CD14-positive monocyte (primary cell): ENCODE measurements around the gene HMCN2. TPM values are rescaled to one million over a fixed set of nuclear protein-coding genes. Genes with fewer than 3 reads are reported as not detected.

Experiments
- DNase-seq, 3 donors: peaks; one replicate each; pipeline ENCODE4 v3.0.0-alpha.2; 2011 to 2022
- H2AFZ ChIP-seq: 2 replicates; pipeline ENCODE4 v1.6.0; 2012; ENCODE audit warnings: mild to moderate bottlenecking, low read depth, low read length, inconsistent platforms; ENCODE audit not compliant: insufficient read depth, poor library complexity, severe bottlenecking
- H3K27ac ChIP-seq, 2 donors: 1 replicate in 1 of 2; 2 replicates in 1 of 2; pipeline ENCODE4 v1.5.1; 2012 to 2013; ENCODE audit warnings: low read length in 2 of 2, control low read depth in 1 of 2, inconsistent platforms in 1 of 2, low read depth in 1 of 2, mild to moderate bottlenecking in 1 of 2
- H3K27me3 ChIP-seq, 2 donors: one replicate each; pipeline versions ENCODE4 v1.6.0 to v1.6.1; 2011 to 2013; ENCODE audit warnings: low read length in 2 of 2; ENCODE audit not compliant: control insufficient read depth in 2 of 2, insufficient read depth in 2 of 2
- H3K36me3 ChIP-seq, 2 donors: replicated peaks in 1 of 2; 1 replicate in 1 of 2; 2 replicates in 1 of 2; pipeline versions ENCODE4 v1.5.1 to v1.6.1; 2012 to 2013; ENCODE audit warnings: low read length in 2 of 2, control low read depth in 1 of 2, inconsistent platforms in 1 of 2, mild to moderate bottlenecking in 1 of 2; ENCODE audit not compliant: insufficient read depth in 2 of 2, control insufficient read depth in 1 of 2
- H3K4me1 ChIP-seq, 2 donors: 1 replicate in 1 of 2; 2 replicates in 1 of 2; pipeline versions ENCODE4 v1.5.1 to v1.6.1; 2012 to 2013; ENCODE audit warnings: low read length in 2 of 2, control low read depth in 1 of 2, inconsistent platforms in 1 of 2, mild to moderate bottlenecking in 1 of 2, moderate library complexity in 1 of 2; ENCODE audit not compliant: insufficient read depth in 2 of 2, control insufficient read depth in 1 of 2
- H3K4me2 ChIP-seq: replicated peaks from 2 replicates; pipeline ENCODE3; 2012; ENCODE audit warnings: low read length, moderate library complexity, mild to moderate bottlenecking; ENCODE audit not compliant: poor library complexity, severe bottlenecking; ENCODE audit errors: extremely low read depth
- H3K4me3 ChIP-seq, 3 experiments: fragments of 200-600 bp in 1 of 3; sonication (generic) in 1 of 3; replicated peaks in 1 of 3; 1 replicate in 2 of 3; 2 replicates in 1 of 3; pipeline ENCODE4 v1.5.1; 2011 to 2013; ENCODE audit warnings: low read length in 3 of 3, mild to moderate bottlenecking in 3 of 3, control low read depth in 2 of 3, low read depth in 2 of 3, inconsistent platforms in 1 of 3, moderate library complexity in 1 of 3
- H3K79me2 ChIP-seq: 2 replicates; pipeline ENCODE4 v1.6.0; 2012; ENCODE audit warnings: mild to moderate bottlenecking, control low read depth, inconsistent platforms, low read length, moderate library complexity; ENCODE audit not compliant: insufficient read depth
- H3K9ac ChIP-seq: 2 replicates; pipeline ENCODE4 v1.6.0; 2017; ENCODE audit warnings: low read length, mild to moderate bottlenecking; ENCODE audit not compliant: insufficient read depth, poor library complexity, severe bottlenecking
- H3K9me3 ChIP-seq, 2 donors: replicated peaks in 1 of 2; 1 replicate in 1 of 2; 2 replicates in 1 of 2; pipeline versions ENCODE4 v1.5.1 to v1.6.1; 2012 to 2013; ENCODE audit warnings: low read length in 2 of 2, control low read depth in 1 of 2; ENCODE audit not compliant: control insufficient read depth in 1 of 2, insufficient read depth in 1 of 2
- H4K20me1 ChIP-seq: 2 replicates; pipeline ENCODE4 v1.6.0; 2012; ENCODE audit warnings: mild to moderate bottlenecking, low read length, control low read depth, moderate library complexity; ENCODE audit not compliant: insufficient read depth
- H3K27ac Mint-ChIP-seq, 7 donors: one replicate each; pipeline ENCODE4 v1.8.0; 2020; ENCODE audit warnings: mild to moderate bottlenecking in 7 of 7, mixed read lengths in 7 of 7, moderate library complexity in 6 of 7, inconsistent platforms in 2 of 7
- H3K27me3 Mint-ChIP-seq, 3 donors: one replicate each; pipeline ENCODE4 v1.8.0; 2021 to 2022; ENCODE audit warnings: low read depth in 3 of 3, mild to moderate bottlenecking in 3 of 3, mixed read lengths in 3 of 3, moderate library complexity in 3 of 3, inconsistent platforms in 1 of 3
- H3K36me3 Mint-ChIP-seq, 2 donors: one replicate each; pipeline ENCODE4 v1.8.0; 2020; ENCODE audit warnings: mixed read lengths in 2 of 2, inconsistent platforms in 1 of 2, mild to moderate bottlenecking in 1 of 2
- H3K4me1 Mint-ChIP-seq: one replicate; pipeline ENCODE4 v1.8.0; 2020; ENCODE audit warnings: mild to moderate bottlenecking, mixed read lengths
- H3K4me3 Mint-ChIP-seq, 2 donors: one replicate each; pipeline ENCODE4 v1.8.0; 2020; ENCODE audit warnings: mild to moderate bottlenecking in 2 of 2, mixed read lengths in 2 of 2, moderate library complexity in 1 of 2
- H3K9me3 Mint-ChIP-seq, 7 donors: one replicate each; pipeline ENCODE4 v1.8.0; 2020 to 2022; ENCODE audit warnings: mixed read lengths in 7 of 7, mild to moderate bottlenecking in 6 of 7, moderate library complexity in 6 of 7, inconsistent platforms in 2 of 7
- WGBS: methylation state at CpG from one replicate; pipeline ENCODE4 v1.1.5; 2013; ENCODE audit warnings: missing lambda C conversion rate; ENCODE audit not compliant: insufficient coverage; 5-methylcytosine and 5-hydroxymethylcytosine counted together
- intact Hi-C, 2 donors: fragments of 100-400 bp; cut with micrococcal nuclease; formaldehyde crosslinking; loops; one replicate each; pipeline versions ENCODE4 v1.15.0 to v1.15.1; 2023
- polyA plus RNA-seq, 3 donors: library from polyadenylated mRNA; depleted of rRNA in 1 of 3; unstranded in 2 of 3; stranded (reverse) in 1 of 3; fragments of 300-500 nt in 2 of 3; fragments of >200 nt in 1 of 3; fragmentation: Illumina TruSeq in 2 of 3; gene quantifications; 1 replicate in 2 of 3; 2 replicates in 1 of 3; pipeline ENCODE4 v1.2.3, GENCODE V29; 2012 to 2021
- TF ChIP-seq, protein P1 (sequence below): fragments of 200-600 bp; IDR thresholded peaks from one replicate; pipeline ENCODE4 v1.8.0; 2022; ENCODE audit warnings: antibody characterized with exemption, mild to moderate bottlenecking

Gene HMCN2
- polyA plus RNA-seq, 3 donors, result not detected

DNA sequence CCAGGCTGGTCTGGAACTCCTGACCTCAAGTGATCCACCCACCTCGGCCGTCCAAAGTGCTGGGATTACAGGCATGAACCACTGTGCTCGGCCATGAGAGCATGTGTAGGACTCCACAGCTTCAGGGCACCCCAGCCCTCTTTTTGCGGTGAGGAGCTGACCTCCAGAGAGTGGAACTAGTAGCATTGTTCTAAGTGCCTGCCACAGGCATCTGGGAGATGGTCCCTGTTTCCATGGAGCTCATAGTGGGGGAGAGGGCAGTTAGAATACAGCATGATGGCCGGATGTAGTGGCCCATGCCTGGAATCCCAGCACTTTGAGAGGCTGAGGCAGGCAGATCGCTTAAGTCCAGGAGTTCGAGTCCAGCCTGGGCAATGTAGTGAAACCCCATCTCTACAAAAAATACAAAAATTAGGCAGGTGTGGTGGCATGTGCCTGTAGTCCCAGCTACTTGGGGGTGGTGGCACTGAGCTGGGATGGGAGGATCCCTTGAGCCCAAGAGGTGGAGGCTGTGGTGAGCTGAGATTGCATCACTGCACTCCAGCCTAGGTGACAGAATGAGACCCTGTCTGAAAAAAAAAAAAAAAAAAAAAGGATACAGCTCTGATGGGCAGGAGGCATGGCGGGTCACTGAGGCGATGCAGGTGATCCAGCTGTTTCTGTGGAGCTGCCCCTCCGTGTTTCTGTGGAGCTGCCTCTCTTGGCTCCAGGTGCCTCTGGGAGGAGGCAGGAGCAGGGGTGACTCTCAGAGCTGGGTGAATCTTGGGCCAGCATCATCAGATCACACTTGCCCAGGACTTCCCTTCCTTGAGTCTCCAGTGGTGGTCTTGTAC lies 183.4 kb downstream of the HMCN2 start:
- Mint-ChIP-seq H3K9me3 (no peaks in the 10 kb centered on the region), H3K4me3 (no peak overlapping the region), H3K27me3 (peaks cover 31 to 58% (median 37%) of the 10 kb centered on the region in 3 donors), H3K27ac (no peak overlapping the region), H3K36me3 (no peaks in the 10 kb centered on the region), H3K4me1 (peaks cover 25% of the 10 kb centered on the region)
- Histone ChIP-seq H4K20me1 (no peaks in the 10 kb centered on the region), H2AFZ (no peak overlapping the region), H3K79me2 (no peaks in the 10 kb centered on the region), H3K27me3 (peaks cover 10 to 19% of the 10 kb centered on the region in 2 donors), H3K4me2 (no peak overlapping the region), H3K9ac (no peak overlapping the region), H3K4me3 (no peak overlapping the region), H3K36me3 (no peaks in the 10 kb centered on the region), H3K9me3 (no peaks in the 10 kb centered on the region), H3K4me1 (peaks cover 18 to 35% of the 10 kb centered on the region in 2 donors), H3K27ac (no peak overlapping the region)
- no peak for DNase-seq
- intact Hi-C loops, result no loop called here
- TF ChIP-seq, protein P1, sequence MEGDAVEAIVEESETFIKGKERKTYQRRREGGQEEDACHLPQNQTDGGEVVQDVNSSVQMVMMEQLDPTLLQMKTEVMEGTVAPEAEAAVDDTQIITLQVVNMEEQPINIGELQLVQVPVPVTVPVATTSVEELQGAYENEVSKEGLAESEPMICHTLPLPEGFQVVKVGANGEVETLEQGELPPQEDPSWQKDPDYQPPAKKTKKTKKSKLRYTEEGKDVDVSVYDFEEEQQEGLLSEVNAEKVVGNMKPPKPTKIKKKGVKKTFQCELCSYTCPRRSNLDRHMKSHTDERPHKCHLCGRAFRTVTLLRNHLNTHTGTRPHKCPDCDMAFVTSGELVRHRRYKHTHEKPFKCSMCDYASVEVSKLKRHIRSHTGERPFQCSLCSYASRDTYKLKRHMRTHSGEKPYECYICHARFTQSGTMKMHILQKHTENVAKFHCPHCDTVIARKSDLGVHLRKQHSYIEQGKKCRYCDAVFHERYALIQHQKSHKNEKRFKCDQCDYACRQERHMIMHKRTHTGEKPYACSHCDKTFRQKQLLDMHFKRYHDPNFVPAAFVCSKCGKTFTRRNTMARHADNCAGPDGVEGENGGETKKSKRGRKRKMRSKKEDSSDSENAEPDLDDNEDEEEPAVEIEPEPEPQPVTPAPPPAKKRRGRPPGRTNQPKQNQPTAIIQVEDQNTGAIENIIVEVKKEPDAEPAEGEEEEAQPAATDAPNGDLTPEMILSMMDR, result no peak
- 96% methylated on average over 7 of the region's 10 CpGs for WGBS

DNA sequence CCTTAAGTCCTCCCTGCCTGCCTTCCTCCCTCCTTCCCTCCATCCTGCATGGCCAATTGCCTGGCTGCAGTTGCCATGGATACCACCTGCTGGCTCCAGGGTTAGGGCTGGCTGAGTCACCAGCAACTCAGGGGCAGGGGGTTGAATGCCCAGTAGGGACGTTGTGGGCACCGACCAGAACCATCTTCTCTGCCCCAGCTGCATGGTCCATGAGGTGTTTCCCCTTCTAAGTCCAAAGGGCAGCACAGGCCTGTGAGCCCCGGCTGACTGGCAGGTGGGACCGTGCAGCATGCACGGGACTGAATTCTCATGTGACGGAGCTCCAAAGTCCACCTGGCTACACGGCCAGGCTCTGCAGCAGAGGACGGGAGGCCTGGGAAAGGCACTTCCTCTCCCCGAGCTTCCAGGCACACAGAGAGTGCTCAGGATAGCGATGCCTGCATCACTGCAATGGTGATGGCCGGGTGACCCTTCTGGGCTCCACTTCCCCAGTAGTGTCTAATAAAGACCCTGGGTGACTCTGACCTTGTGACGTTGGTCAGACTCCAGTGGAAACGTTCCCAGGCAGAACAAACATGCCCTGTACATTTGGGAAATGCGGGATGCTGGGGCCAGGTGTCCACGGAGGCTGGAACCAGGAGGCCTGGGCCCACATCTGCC lies 184.9 kb downstream of the HMCN2 start:
- peaks cover 23% of the 10 kb centered on the region for H3K4me1 Mint-ChIP-seq
- H3K27ac ChIP-seq, result no peak overlapping the region
- H3K4me3 Mint-ChIP-seq, result no peak overlapping the region
- no peaks in the 10 kb centered on the region for H3K9me3 Mint-ChIP-seq
- TF ChIP-seq, protein P1, result no peak
- 81% methylated on average over 15 of the region's 15 CpGs for WGBS
- no peak for DNase-seq
- no peak overlapping the region for H3K4me2 ChIP-seq
- H3K27ac Mint-ChIP-seq, result peak overlapping the region in 2 of 7 donors; percentile 68 to 69
- H3K36me3 ChIP-seq, result no peaks in the 10 kb centered on the region
- no peak overlapping the region for H2AFZ ChIP-seq
- H4K20me1 ChIP-seq, result no peaks in the 10 kb centered on the region
- H3K79me2 ChIP-seq, result no peaks in the 10 kb centered on the region
- peaks cover 0 to 7% of the 10 kb centered on the region in 2 donors for H3K27me3 ChIP-seq
- H3K4me3 ChIP-seq, result no peak overlapping the region
- intact Hi-C loops, result no loop called here
- H3K27me3 Mint-ChIP-seq, result peaks cover 23 to 45% (median 27%) of the 10 kb centered on the region in 3 donors
- no peaks in the 10 kb centered on the region for H3K36me3 Mint-ChIP-seq
- H3K9me3 ChIP-seq, result no peaks in the 10 kb centered on the region
- H3K9ac ChIP-seq, result no peak overlapping the region
- peaks cover 11 to 23% of the 10 kb centered on the region in 2 donors for H3K4me1 ChIP-seq
